LNCaP clone FGC (cell line): ENCODE results near the gene PDE12.
"Not testable (repeated sequence)": the region's sequence is repeated elsewhere in the genome, so short reads cannot be mapped to it uniquely, and the experiment has no call there.

Source experiments
- DNase-seq: peaks from one replicate; pipeline ENCODE4 v3.0.0-alpha.2; 2011; ENCODE audit warnings: low read depth
- H3K4me3 ChIP-seq: 2 replicates; pipeline ENCODE4 v1.5.1; 2011; ENCODE audit warnings: mild to moderate bottlenecking, low read depth, low read length, control low read depth
- CTCF ChIP-seq: IDR thresholded peaks from 2 replicates; pipeline ENCODE4 v1.5.1; 2012; ENCODE audit warnings: mild to moderate bottlenecking; ENCODE audit not compliant: control insufficient read depth, insufficient read depth; ENCODE audit errors: extremely low read depth

The PDE12 gene

DNA sequence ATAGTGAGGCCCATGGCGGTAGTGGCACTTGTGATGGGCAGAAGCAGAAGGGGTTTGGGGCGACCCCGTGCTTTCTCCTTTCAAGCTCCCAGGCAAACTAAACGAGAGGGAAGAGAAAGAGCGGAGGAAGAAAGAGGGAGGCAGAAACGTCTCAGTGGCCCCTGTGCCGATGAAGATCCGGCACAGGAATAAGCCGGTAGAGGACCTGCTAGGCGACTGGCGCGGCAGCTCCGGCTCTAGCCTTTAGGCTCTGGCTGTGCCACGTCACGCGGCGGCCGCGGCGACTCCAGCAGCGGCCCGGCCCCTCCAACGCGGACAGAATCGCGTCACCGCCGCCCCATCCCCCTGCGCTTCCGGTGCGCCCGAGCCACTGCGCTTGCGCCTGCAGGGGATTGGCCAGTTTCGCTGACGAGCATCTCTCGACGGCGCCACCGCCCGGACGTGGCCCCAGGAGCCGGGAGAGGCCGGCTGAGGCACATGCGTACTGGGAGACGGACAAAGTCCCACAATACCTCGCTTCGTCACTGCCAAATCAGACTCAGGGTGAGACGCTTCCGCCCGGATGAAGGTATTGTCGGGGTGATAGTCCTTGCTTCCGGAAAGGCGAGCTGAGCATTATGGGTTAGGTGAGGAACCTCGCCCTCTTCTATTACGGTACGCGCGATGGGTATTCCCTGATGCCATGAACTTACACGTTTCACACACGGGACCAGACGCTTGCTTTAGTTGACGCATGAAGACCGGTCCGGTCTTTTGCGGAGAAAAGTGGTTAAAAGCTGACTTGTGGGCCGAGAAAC lies 41.3 kb downstream of the PDE12 start, which contains the start of gene ARF4:
ARF4 (minus strand) TSS at position 218 of the 797 bp plus-strand sequence; CDS start at position 14, 204 bp downstream.
- TF ChIP-seq CTCF: peak; percentile 37
- H3K4me3 ChIP-seq: peak within 1 kb of the TSS; percentile 94
- peak; percentile 99 for DNase-seq

GRCh38 chr3:57598765-57599360 lies 42.8 kb downstream of the PDE12 start:
- TF ChIP-seq CTCF: no peak
- no peak for DNase-seq
- peak overlapping the region; percentile 94 for H3K4me3 ChIP-seq

GRCh38 chr3:57600195-57600594 lies 44.1 kb downstream of the PDE12 start:
- no peak for TF ChIP-seq CTCF
- H3K4me3 ChIP-seq: no peak overlapping the region
- DNase-seq: no peak

DNA sequence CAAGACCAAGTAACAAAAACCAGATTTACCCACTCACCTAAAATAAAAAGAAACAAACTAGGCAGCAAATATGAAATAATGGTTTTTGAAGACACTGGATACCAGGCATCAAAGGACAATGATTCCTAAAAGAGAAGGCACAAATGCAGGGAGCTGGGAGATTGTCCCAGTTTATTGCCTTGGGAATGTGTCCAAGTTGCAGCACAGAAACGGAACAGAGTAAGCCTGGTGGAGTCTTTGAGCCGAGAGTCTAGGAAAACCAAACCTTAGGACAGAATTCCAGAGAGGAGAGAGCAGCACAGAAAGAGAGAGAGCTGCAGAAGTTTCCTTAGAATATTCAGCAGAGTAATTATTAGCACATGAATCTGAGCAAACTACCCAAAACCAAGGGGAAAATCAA lies 48.9 kb downstream of the PDE12 start:
- no peak for TF ChIP-seq CTCF
- DNase-seq: peak; percentile 43
- H3K4me3 ChIP-seq: no peak overlapping the region

- TF ChIP-seq CTCF: no peak
- DNase-seq: no peak
Measured at GRCh38 chr3:57605683-57606082, 49.6 kb downstream of the PDE12 start.

GRCh38 chr3:57611870-57612269 lies 55.8 kb downstream of the PDE12 start:
- not testable (repeated sequence) for H3K4me3 ChIP-seq, DNase-seq

More at GRCh38 chr3:57605683-57606082, 49.6 kb downstream of the PDE12 start:
- H3K4me3 ChIP-seq: no peak overlapping the region

- no peak overlapping the region for H3K4me3 ChIP-seq
- DNase-seq: no peak
- no peak for TF ChIP-seq CTCF
Measured at GRCh38 chr3:57616233-57616632, 60.2 kb downstream of the PDE12 start.
